Endothelial cell of umbilical vein (primary cell): ENCODE results near the gene PODNL1.

Experiments used
- GATA2 ChIP-seq: IDR thresholded peaks from 2 replicates; pipeline ENCODE4 v1.7.0; 2011; ENCODE audit warnings: low read depth, mild to moderate bottlenecking, moderate library complexity, mixed read lengths, low read length; ENCODE audit not compliant: insufficient read length, insufficient read depth
- JUN ChIP-seq: IDR thresholded peaks from 2 replicates; pipeline ENCODE4 v1.6.1; 2011; ENCODE audit warnings: borderline replicate concordance, low read depth; ENCODE audit not compliant: insufficient read length, insufficient read depth
- MYC ChIP-seq: IDR thresholded peaks from one replicate; pipeline ENCODE4 v1.6.1; 2011; ENCODE audit warnings: mild to moderate bottlenecking, low read depth, low read length
- POLR2A ChIP-seq: IDR thresholded peaks from 2 replicates; pipeline ENCODE4 v1.6.1; 2012; ENCODE audit warnings: low read depth, mild to moderate bottlenecking, control low read depth, low read length
- POLR2AphosphoS5 ChIP-seq: IDR thresholded peaks from 2 replicates; pipeline ENCODE4 v1.6.1; 2012; ENCODE audit warnings: low read depth, mild to moderate bottlenecking, control low read depth, low read length, moderate library complexity; ENCODE audit not compliant: insufficient read depth
- TF ChIP-seq, protein P1 (sequence below), 2 donors: IDR thresholded peaks; 1 replicate in 1 of 2; 2 replicates in 1 of 2; pipeline ENCODE4 v1.5.1; 2011; ENCODE audit warnings: low read length in 2 of 2, mild to moderate bottlenecking in 2 of 2, moderate library complexity in 2 of 2, control low read depth in 1 of 2, inconsistent platforms in 1 of 2, low read depth in 1 of 2; ENCODE audit not compliant: insufficient read depth in 1 of 2; ENCODE audit errors: extremely low read depth in 1 of 2
- TF ChIP-seq, protein P2 (sequence below): IDR thresholded peaks from 2 replicates; pipeline ENCODE4 v1.6.1; 2011; ENCODE audit not compliant: insufficient read depth, insufficient read length

- TF ChIP-seq JUN, result no peak
- TF ChIP-seq MYC, result no peak
- TF ChIP-seq, protein P1, sequence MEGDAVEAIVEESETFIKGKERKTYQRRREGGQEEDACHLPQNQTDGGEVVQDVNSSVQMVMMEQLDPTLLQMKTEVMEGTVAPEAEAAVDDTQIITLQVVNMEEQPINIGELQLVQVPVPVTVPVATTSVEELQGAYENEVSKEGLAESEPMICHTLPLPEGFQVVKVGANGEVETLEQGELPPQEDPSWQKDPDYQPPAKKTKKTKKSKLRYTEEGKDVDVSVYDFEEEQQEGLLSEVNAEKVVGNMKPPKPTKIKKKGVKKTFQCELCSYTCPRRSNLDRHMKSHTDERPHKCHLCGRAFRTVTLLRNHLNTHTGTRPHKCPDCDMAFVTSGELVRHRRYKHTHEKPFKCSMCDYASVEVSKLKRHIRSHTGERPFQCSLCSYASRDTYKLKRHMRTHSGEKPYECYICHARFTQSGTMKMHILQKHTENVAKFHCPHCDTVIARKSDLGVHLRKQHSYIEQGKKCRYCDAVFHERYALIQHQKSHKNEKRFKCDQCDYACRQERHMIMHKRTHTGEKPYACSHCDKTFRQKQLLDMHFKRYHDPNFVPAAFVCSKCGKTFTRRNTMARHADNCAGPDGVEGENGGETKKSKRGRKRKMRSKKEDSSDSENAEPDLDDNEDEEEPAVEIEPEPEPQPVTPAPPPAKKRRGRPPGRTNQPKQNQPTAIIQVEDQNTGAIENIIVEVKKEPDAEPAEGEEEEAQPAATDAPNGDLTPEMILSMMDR (IDR thresholded peaks at IDR 0.05; ENCODE audit: extremely low read depth in 1 of 2, insufficient read depth in 1 of 2, low read depth in 1 of 2, low read length in 2 of 2), result no peak
- TF ChIP-seq GATA2, result no peak
- TF ChIP-seq, protein P2, sequence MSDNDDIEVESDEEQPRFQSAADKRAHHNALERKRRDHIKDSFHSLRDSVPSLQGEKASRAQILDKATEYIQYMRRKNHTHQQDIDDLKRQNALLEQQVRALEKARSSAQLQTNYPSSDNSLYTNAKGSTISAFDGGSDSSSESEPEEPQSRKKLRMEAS, result no peak
- no peak for TF ChIP-seq POLR2AphosphoS5
- no peak for TF ChIP-seq POLR2A
Observed at GRCh38 chr19:13951043-13951442, 12.8 kb upstream of the PODNL1 start.
